Measurements from ENCODE around the gene RABL3. TPM values are rescaled to one million over a fixed set of nuclear protein-coding genes. Genes with fewer than 3 reads are reported as not detected.
"Not testable (repeated sequence)": the region's sequence is repeated elsewhere in the genome, so short reads cannot be mapped to it uniquely, and the experiment has no call there.

Gene RABL3
- total and polyA plus RNA-seq, 2 of the 13 experiments (the other 11 are each of a cell fraction or from before 2014, with no cell fraction given): 4.8 to 31.9 TPM

GRCh38 chr3:120719167-120719834 is 23.0 kb downstream of the RABL3 start:
- H3K4me2 ChIP-seq (ENCODE audit: low read depth, low read length); H3K9me3 ChIP-seq (ENCODE audit: low read length); CTCF ChIA-PET (ENCODE audit: low intra/inter-chr PET ratio, low total read pairs); ATAC-seq; H3K4me1 ChIP-seq (ENCODE audit: insufficient read depth, low read length); H3K36me3 ChIP-seq (replicated peaks in 1 of 2; ENCODE audit: control insufficient read depth in 1 of 2, insufficient read depth in 2 of 2, low read length in 2 of 2); H3K27ac ChIP-seq (ENCODE audit: extremely low read length, insufficient read depth, low read length); H3K9ac ChIP-seq (ENCODE audit: insufficient read depth, low read depth, low read length); DNase-seq (ENCODE audit: low spot score); H3K79me2 ChIP-seq (ENCODE audit: insufficient read depth, low read length); H3K4me3 ChIP-seq (replicated peaks in 1 of 3; ENCODE audit: insufficient read depth in 1 of 3, low read depth in 2 of 3, low read length in 3 of 3); H3K27me3 ChIP-seq (ENCODE audit: control insufficient read depth in 1 of 2, insufficient read depth in 2 of 2, low read length in 2 of 2); H2AFZ ChIP-seq (ENCODE audit: low read length); BruUV-seq (replicated peaks); in situ Hi-C loops (cut with HindIII; ENCODE audit: extremely low pct_ligation_motif_present, low pct_unique_long_range_greater_than_20kb); intact Hi-C loops (cut with micrococcal nuclease; ENCODE audit: unreplicated experiment); H4K20me1 ChIP-seq (ENCODE audit: insufficient read depth, low read length); FAIRE-seq; POLR2A ChIA-PET; TF ChIP-seq FOXA1 (IDR thresholded peaks at IDR 0.05): not testable (repeated sequence)
- 93% methylated on average over 12 of the region's 20 CpGs for WGBS (ENCODE audit: low lambda C conversion rate)
- TF ChIP-seq FOXA1 (CRISPR knock-in tag; IDR thresholded peaks at IDR 0.05) (peak; percentile 77), ZNF292 (CRISPR knock-in tag; IDR thresholded peaks at IDR 0.05; ENCODE audit: borderline replicate concordance, low read depth) (peak; percentile 33; the same call in 1 of the 2 replicates), ZNF687 (CRISPR knock-in tag; IDR thresholded peaks at IDR 0.05) (peak; percentile 48), FOXK1 (CRISPR knock-in tag; IDR thresholded peaks at IDR 0.05; ENCODE audit: borderline replicate concordance, low read depth) (0 out of 2 replicates have a peak, but pooled peaks have one; percentile 23), ZNF891 (CRISPR knock-in tag; IDR thresholded peaks at IDR 0.05) (0 out of 2 replicates have a peak, but pooled peaks have one; percentile 18), ZMYM4 (CRISPR knock-in tag; IDR thresholded peaks at IDR 0.05) (peak; percentile 22; the same call in 1 of the 2 replicates), FOXA3 (CRISPR knock-in tag; IDR thresholded peaks at IDR 0.05) (peak; percentile 67)
- TF ChIP-seq, protein P1, sequence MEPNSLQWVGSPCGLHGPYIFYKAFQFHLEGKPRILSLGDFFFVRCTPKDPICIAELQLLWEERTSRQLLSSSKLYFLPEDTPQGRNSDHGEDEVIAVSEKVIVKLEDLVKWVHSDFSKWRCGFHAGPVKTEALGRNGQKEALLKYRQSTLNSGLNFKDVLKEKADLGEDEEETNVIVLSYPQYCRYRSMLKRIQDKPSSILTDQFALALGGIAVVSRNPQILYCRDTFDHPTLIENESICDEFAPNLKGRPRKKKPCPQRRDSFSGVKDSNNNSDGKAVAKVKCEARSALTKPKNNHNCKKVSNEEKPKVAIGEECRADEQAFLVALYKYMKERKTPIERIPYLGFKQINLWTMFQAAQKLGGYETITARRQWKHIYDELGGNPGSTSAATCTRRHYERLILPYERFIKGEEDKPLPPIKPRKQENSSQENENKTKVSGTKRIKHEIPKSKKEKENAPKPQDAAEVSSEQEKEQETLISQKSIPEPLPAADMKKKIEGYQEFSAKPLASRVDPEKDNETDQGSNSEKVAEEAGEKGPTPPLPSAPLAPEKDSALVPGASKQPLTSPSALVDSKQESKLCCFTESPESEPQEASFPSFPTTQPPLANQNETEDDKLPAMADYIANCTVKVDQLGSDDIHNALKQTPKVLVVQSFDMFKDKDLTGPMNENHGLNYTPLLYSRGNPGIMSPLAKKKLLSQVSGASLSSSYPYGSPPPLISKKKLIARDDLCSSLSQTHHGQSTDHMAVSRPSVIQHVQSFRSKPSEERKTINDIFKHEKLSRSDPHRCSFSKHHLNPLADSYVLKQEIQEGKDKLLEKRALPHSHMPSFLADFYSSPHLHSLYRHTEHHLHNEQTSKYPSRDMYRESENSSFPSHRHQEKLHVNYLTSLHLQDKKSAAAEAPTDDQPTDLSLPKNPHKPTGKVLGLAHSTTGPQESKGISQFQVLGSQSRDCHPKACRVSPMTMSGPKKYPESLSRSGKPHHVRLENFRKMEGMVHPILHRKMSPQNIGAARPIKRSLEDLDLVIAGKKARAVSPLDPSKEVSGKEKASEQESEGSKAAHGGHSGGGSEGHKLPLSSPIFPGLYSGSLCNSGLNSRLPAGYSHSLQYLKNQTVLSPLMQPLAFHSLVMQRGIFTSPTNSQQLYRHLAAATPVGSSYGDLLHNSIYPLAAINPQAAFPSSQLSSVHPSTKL (CRISPR knock-in tag; IDR thresholded peaks at IDR 0.05): 0 out of 2 replicates have a peak, but pooled peaks have one; percentile 28
- TF ChIP-seq, protein P2, sequence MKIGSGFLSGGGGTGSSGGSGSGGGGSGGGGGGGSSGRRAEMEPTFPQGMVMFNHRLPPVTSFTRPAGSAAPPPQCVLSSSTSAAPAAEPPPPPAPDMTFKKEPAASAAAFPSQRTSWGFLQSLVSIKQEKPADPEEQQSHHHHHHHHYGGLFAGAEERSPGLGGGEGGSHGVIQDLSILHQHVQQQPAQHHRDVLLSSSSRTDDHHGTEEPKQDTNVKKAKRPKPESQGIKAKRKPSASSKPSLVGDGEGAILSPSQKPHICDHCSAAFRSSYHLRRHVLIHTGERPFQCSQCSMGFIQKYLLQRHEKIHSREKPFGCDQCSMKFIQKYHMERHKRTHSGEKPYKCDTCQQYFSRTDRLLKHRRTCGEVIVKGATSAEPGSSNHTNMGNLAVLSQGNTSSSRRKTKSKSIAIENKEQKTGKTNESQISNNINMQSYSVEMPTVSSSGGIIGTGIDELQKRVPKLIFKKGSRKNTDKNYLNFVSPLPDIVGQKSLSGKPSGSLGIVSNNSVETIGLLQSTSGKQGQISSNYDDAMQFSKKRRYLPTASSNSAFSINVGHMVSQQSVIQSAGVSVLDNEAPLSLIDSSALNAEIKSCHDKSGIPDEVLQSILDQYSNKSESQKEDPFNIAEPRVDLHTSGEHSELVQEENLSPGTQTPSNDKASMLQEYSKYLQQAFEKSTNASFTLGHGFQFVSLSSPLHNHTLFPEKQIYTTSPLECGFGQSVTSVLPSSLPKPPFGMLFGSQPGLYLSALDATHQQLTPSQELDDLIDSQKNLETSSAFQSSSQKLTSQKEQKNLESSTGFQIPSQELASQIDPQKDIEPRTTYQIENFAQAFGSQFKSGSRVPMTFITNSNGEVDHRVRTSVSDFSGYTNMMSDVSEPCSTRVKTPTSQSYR (CRISPR knock-in tag; IDR thresholded peaks at IDR 0.05; ENCODE audit: borderline replicate concordance): peak; percentile 91

Measured in HepG2 (cell line).